ENCODE measurements around the gene OXCT1.

Gene OXCT1

GRCh38 chr5:41869724-41870626, at the start of gene OXCT1:
OXCT1 (minus strand) TSS chr5:41870425; CDS start chr5:41870358, 67 bp downstream.
- peak; percentile 85 for FAIRE-seq
- DNase-seq (ENCODE audit: insufficient read length, low spot score), result peak; percentile 68

- FAIRE-seq (no peak), DNase-seq (ENCODE audit: insufficient read length, low spot score) (no peak)
Measured at GRCh38 chr5:41918105-41918504, 47.9 kb upstream of the OXCT1 start.

- FAIRE-seq (no peak), DNase-seq (ENCODE audit: insufficient read length, low spot score) (no peak)
Measured at GRCh38 chr5:41908374-41909079, 38.3 kb upstream of the OXCT1 start.

GRCh38 chr5:41906151-41906550, 35.9 kb upstream of the OXCT1 start:
- FAIRE-seq (no peak), DNase-seq (ENCODE audit: insufficient read length, low spot score) (no peak)

GRCh38 chr5:41903892-41904799, 33.9 kb upstream of the OXCT1 start, which contains the start of gene RIMOC1:
RIMOC1 (plus strand) TSS chr5:41904344; CDS start chr5:41904368, 24 bp downstream.
- peak; percentile 67 for DNase-seq (ENCODE audit: insufficient read length, low spot score)
- peak; percentile 100 for FAIRE-seq

- no peak for FAIRE-seq
Measured at GRCh38 chr5:41903382-41903891, 33.2 kb upstream of the OXCT1 start.

GRCh38 chr5:41896230-41896629, 26.0 kb upstream of the OXCT1 start:
- DNase-seq (ENCODE audit: insufficient read length, low spot score) (no peak), FAIRE-seq (no peak)

More at GRCh38 chr5:41903382-41903891, 33.2 kb upstream of the OXCT1 start:
- no peak for DNase-seq (ENCODE audit: insufficient read length, low spot score)

GRCh38 chr5:41893074-41893851, 23.0 kb upstream of the OXCT1 start:
- FAIRE-seq, result peak; percentile 68
- DNase-seq (ENCODE audit: insufficient read length, low spot score), result no peak

GRCh38 chr5:41892031-41892430, 21.8 kb upstream of the OXCT1 start:
- no peak for FAIRE-seq
- no peak for DNase-seq (ENCODE audit: insufficient read length, low spot score)

- peak; percentile 57 for FAIRE-seq
- DNase-seq (ENCODE audit: insufficient read length, low spot score), result no peak
Measured at GRCh38 chr5:41891066-41891707, 21.0 kb upstream of the OXCT1 start.

GRCh38 chr5:41885286-41885685, 15.1 kb upstream of the OXCT1 start:
- no peak for FAIRE-seq

GRCh38 chr5:41883936-41884335, 13.7 kb upstream of the OXCT1 start:
- DNase-seq (ENCODE audit: insufficient read length, low spot score) (no peak), FAIRE-seq (no peak)

More at GRCh38 chr5:41885286-41885685, 15.1 kb upstream of the OXCT1 start:
- no peak for DNase-seq (ENCODE audit: insufficient read length, low spot score)

GRCh38 chr5:41883243-41883642, 13.0 kb upstream of the OXCT1 start:
- FAIRE-seq, result no peak
- DNase-seq (ENCODE audit: insufficient read length, low spot score), result no peak

GRCh38 chr5:41882765-41883164, 12.5 kb upstream of the OXCT1 start:
- DNase-seq (ENCODE audit: insufficient read length, low spot score) (no peak), FAIRE-seq (no peak)

GRCh38 chr5:41878643-41879478, 8.6 kb upstream of the OXCT1 start:
- no peak for DNase-seq (ENCODE audit: insufficient read length, low spot score)
- FAIRE-seq, result peak; percentile 57

GRCh38 chr5:41878173-41878572, 7.9 kb upstream of the OXCT1 start:
- DNase-seq (ENCODE audit: insufficient read length, low spot score) (no peak), FAIRE-seq (peak; percentile 49)

GRCh38 chr5:41877408-41877807, 7.2 kb upstream of the OXCT1 start:
- FAIRE-seq, result no peak

GRCh38 chr5:41876678-41877077, 6.5 kb upstream of the OXCT1 start:
- no peak for FAIRE-seq
- no peak for DNase-seq (ENCODE audit: insufficient read length, low spot score)

More at GRCh38 chr5:41877408-41877807, 7.2 kb upstream of the OXCT1 start:
- no peak for DNase-seq (ENCODE audit: insufficient read length, low spot score)

Measured in GM19239 (cell line).